Measurements from ENCODE around the gene FCGBP. TPM values are rescaled to one million over a fixed set of nuclear protein-coding genes. Genes with fewer than 3 reads are reported as not detected.

The FCGBP gene
- total RNA-seq, 1 experiment from 2014 or later = 16.7 TPM

Other genes starting within 250 kb of the FCGBP start
- not detected in 2 replicates for gene LGALS14, start 230.2 kb downstream of the FCGBP start, total RNA-seq (2014; rRNA removed; shearing (Covaris generic))
- 0.23 TPM in 1 of 2 replicates, not detected in the other for gene CLC, start 196.6 kb downstream of the FCGBP start, total RNA-seq (2014; rRNA removed; shearing (Covaris generic))
- not detected in 2 replicates for gene LEUTX, start 155.8 kb downstream of the FCGBP start, total RNA-seq (2014; rRNA removed; shearing (Covaris generic))
- 14.4 and 15.2 TPM in 2 replicates for gene DYRK1B, start 100.5 kb downstream of the FCGBP start, total RNA-seq (2014; rRNA removed; shearing (Covaris generic))
- gene FBL, start 88.3 kb downstream of the FCGBP start, total RNA-seq (2014; rRNA removed; shearing (Covaris generic)) = 569 and 597 TPM in 2 replicates
- 137 and 155 TPM in 2 replicates for gene PSMC4, start 36.5 kb upstream of the FCGBP start, total RNA-seq (2014; rRNA removed; shearing (Covaris generic))
- gene ZNF546, start 62.4 kb upstream of the FCGBP start, total RNA-seq (2014; rRNA removed; shearing (Covaris generic)) = 5.2 and 6.1 TPM in 2 replicates
- 23.5 and 27.4 TPM in 2 replicates for gene ZNF780B, start 121.6 kb upstream of the FCGBP start, total RNA-seq (2014; rRNA removed; shearing (Covaris generic))
- 26.8 and 28.0 TPM in 2 replicates for gene ZNF780A, start 156.3 kb upstream of the FCGBP start, total RNA-seq (2014; rRNA removed; shearing (Covaris generic))